ENCODE measurements around the gene LINC01488. TPM values are rescaled to one million over a fixed set of nuclear protein-coding genes. Genes with fewer than 3 reads are reported as not detected.

Gene LINC01488
- not detected for total RNA-seq
- long read RNA-seq = 0 reads

DNA sequence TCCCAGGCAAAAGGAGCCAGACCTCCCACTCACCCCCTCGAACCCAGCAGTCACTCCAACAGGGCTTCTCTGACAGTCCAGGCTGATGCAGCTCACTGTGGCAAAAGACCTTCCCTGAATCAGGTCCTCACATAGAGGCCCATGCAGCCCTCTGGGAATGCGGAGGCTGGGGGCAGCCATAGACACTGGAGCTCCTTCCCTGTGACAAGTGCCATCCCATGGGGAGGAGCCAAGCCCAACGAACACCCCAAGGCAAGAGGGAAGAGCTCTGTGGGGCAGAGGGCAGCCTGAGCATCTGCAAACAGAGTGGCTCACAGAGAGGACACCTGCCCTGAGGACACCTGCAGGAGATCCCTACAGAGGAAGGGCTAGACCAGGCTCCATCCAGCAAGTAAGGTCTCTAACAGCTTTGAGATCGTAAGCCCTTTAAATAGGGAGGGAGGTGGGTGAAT is at the start of gene LINC01488:
Gene LINC01488, plus strand, starts transcription at position 271 of the 452 bp plus-strand sequence.
- ATAC-seq (no peak), DNase-seq (peak; percentile 30)
- H3K4me1 ChIP-seq = no peaks in the 10 kb centered on the region
- H3K27ac ChIP-seq = no peak within 1 kb of the TSS
- no peaks in the 10 kb centered on the region for H3K36me3 ChIP-seq
- no peaks in the 10 kb centered on the region for H3K27me3 ChIP-seq
- no peak within 1 kb of the TSS for H3K4me3 ChIP-seq
- intact Hi-C loops (cut with DNase I) = no loop called here
- H3K9me3 ChIP-seq = no peaks in the 10 kb centered on the region
- TF ChIP-seq, protein P1, sequence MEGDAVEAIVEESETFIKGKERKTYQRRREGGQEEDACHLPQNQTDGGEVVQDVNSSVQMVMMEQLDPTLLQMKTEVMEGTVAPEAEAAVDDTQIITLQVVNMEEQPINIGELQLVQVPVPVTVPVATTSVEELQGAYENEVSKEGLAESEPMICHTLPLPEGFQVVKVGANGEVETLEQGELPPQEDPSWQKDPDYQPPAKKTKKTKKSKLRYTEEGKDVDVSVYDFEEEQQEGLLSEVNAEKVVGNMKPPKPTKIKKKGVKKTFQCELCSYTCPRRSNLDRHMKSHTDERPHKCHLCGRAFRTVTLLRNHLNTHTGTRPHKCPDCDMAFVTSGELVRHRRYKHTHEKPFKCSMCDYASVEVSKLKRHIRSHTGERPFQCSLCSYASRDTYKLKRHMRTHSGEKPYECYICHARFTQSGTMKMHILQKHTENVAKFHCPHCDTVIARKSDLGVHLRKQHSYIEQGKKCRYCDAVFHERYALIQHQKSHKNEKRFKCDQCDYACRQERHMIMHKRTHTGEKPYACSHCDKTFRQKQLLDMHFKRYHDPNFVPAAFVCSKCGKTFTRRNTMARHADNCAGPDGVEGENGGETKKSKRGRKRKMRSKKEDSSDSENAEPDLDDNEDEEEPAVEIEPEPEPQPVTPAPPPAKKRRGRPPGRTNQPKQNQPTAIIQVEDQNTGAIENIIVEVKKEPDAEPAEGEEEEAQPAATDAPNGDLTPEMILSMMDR (IDR thresholded peaks at IDR 0.05) = no peak

- H3K4me1 ChIP-seq = peaks cover 6% of the 10 kb centered on the region
- TF ChIP-seq, protein P1 (IDR thresholded peaks at IDR 0.05) = no peak
- no peak for ATAC-seq
- H3K9me3 ChIP-seq = no peaks in the 10 kb centered on the region
- no peak overlapping the region for H3K4me3 ChIP-seq
- no peaks in the 10 kb centered on the region for H3K36me3 ChIP-seq
- intact Hi-C loops (cut with DNase I) = no loop called here
- no peak for DNase-seq
- H3K27ac ChIP-seq = no peak overlapping the region
- H3K27me3 ChIP-seq = no peaks in the 10 kb centered on the region
Measured at GRCh38 chr11:69431893-69432738, 49.3 kb upstream of the LINC01488 start.

DNA sequence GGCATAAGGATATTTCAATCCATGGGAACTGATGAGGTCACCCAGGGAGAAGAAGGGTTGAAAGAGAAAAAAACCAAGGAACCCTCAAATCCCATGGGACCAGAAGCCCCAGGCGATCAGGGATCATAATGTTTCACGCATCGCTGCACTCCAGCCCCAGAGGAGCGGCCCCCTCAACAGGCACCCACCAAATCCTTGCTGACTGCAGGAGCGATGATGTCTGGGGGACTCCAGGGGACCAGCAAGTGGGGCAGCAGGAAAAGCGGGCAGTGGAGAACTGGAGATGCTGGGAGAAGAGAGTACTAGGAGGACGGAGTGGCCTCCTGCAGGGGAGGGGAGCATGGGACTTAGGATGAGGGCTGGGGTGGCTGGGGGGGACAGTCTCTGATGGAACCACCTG is 47.7 kb upstream of the LINC01488 start:
- Histone ChIP-seq H3K4me1 (peaks cover 7% of the 10 kb centered on the region), H3K9me3 (no peaks in the 10 kb centered on the region), H3K36me3 (no peaks in the 10 kb centered on the region), H3K4me3 (no peak overlapping the region), H3K27ac (no peak overlapping the region), H3K27me3 (no peaks in the 10 kb centered on the region)
- ATAC-seq (no peak), DNase-seq (no peak)
- intact Hi-C loops (cut with DNase I) = no loop called here
- TF ChIP-seq, protein P1 (IDR thresholded peaks at IDR 0.05) = no peak

DNA sequence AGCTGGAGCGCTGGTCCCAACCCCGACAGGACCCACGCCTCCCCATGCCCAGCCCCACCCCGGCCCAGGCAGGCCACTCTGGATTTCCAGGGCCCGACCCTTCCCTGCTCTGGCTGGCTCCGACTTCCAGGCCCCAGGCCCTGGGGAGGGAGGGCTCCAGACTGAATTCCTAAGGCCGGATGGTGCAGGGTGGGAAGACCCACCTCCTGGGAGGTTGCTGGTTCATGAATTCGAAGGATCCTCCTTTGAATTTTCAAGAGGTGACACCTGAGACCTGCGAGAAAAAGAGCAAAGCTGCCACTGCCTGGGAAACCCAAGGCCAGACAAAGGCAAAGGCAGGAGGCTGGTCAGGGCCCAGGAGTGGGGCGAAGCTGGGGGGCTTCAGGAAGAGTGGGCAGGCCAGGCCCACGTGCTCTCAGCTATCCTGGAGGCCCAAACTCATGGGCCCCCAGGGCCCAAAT is 47.0 kb upstream of the LINC01488 start:
- H3K4me1 ChIP-seq = peaks cover 7% of the 10 kb centered on the region
- H3K9me3 ChIP-seq = no peaks in the 10 kb centered on the region
- TF ChIP-seq, protein P1 (IDR thresholded peaks at IDR 0.05) = no peak
- no peak for ATAC-seq
- no peaks in the 10 kb centered on the region for H3K27me3 ChIP-seq
- no peaks in the 10 kb centered on the region for H3K36me3 ChIP-seq
- no peak overlapping the region for H3K27ac ChIP-seq
- DNase-seq = peak; percentile 33
- H3K4me3 ChIP-seq = no peak overlapping the region
- intact Hi-C loops (cut with DNase I) = no loop called here

DNA sequence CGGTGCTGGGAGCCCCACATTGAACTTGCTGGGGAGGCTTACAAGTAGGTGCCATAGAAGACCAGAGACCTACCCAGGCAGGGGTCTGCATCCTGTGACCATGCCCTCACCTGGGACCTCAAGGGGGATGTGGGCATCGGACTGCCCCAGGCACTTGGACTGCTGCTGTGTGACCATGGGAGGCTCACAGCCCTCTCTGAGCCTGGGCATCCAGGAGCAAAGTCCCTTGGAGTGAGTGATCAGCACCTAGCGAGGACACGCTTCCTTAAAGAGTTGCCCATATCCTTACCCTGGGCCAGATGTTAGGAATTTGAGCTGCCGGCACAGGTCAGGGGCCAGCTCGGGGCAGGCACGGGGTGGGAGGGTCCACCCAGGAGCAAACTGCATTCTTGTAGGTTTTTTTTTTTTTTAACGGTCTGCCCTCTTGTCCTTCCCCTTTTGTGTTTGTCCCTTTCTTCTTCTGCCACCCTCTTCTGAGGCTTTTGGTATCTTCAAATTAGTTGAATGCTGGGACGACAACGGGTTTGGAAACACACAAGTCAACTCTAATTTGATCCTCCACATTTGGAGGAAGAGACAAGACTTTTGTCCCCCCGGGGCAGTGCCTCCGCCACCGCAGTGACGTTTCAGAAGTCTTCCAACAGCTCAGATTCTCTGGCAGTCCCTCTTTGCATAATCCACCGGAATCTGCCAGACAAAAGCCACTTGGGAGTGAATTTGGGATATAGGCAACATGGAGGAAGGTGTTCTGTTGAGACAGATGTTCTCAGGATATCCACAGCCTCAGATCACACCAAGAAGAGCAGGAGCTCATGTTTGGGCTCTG is 46.1 kb upstream of the LINC01488 start:
- TF ChIP-seq, protein P1 (IDR thresholded peaks at IDR 0.05) = no peak
- H3K9me3 ChIP-seq = no peaks in the 10 kb centered on the region
- H3K27me3 ChIP-seq = no peaks in the 10 kb centered on the region
- peaks cover 7% of the 10 kb centered on the region for H3K4me1 ChIP-seq
- ATAC-seq (no peak), DNase-seq (peak; percentile 48)
- intact Hi-C loops (cut with DNase I) = no loop called here
- no peak overlapping the region for H3K4me3 ChIP-seq
- no peak overlapping the region for H3K27ac ChIP-seq
- no peaks in the 10 kb centered on the region for H3K36me3 ChIP-seq

All from upper lobe of right lung (tissue), 1 donor.